HG02759 (cell line): Measurements from ENCODE around the gene HES7.

ENCODE experiments used
- ATAC-seq: cut with Tn5 transposase; IDR thresholded peaks from one replicate; pipeline ENCODE4 v1.9.1; 2021; ENCODE audit warnings: mild to moderate bottlenecking, moderate library complexity; ENCODE audit not compliant: unreplicated experiment

The HES7 gene

DNA sequence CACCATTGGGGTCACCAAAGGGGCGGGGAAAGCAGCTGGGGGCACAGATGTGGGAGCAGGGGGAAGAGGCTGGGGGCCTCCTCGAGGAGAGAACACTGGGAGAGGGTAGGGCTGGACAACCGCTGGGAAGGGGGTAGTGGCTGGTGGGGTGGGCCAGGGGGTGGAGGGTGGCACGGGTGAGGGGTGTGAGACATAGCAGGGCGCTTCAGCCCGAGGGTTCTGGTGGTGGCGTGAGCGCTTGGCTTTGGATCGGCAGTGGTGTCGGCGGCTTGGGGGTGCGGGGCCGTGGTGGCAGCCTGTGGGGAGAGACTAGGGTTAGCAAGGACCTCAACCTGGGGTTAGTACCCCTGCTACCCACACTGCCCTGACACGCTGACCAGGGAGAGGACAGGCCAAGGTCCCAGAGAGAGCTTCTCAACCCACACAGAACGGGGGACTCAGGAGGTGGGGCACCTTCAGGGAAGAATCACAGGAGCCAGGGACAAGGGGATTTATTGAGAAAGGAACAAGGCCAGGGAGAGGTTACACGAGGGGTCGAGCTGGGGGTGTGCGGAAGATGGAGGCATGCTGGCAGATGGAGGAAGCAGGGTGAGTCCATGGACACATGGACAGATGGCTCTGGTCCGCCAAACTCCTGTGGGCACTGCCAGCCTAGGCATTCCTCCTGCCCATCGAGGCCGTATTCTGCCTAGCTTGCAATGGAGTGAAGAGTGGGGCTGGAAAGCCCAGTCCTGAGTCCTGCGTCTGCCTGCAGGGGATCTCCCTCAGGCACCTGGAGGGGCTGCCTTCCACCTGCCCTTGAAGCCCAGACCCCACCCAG lies 19.9 kb upstream of the HES7 start:
- no peak for ATAC-seq

GRCh38 chr17:8142887-8143580 lies 19.1 kb upstream of the HES7 start:
- no peak for ATAC-seq

DNA sequence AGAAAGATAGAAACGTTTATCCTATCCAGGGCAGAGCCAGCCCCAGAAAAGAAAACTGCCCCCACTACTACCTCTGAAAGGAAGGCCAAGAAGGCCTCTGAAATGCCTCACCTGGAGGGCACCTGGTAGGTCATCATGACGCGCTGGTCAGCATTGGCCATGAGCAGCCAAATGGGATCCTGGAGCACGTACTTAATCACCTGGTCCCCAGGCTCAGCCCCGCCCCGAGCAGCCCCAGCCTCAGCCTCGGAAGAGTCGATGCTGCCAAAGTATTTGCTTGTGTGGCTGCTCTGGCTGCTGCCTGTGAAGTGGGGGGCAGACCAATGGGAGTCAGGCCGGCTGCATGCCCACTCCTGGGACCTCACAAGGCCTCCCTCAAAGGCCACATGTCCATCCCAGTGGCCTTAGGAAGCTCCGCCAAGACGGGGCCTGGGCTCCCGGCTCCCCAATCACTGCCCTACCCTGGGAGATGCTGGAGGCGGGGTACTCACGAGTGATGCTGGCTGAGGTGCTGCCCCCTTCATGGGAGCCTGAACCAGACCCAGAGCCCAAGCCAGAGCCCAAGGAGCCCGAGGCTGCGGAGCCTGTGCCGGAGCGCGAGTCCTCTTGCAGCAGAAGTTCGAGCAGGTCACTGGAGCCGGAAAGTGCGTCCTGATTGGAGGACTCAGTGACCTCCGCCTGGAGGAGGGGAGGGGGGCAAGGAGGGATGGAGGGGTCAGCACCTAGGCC lies 18.4 kb upstream of the HES7 start:
- ATAC-seq = no peak

DNA sequence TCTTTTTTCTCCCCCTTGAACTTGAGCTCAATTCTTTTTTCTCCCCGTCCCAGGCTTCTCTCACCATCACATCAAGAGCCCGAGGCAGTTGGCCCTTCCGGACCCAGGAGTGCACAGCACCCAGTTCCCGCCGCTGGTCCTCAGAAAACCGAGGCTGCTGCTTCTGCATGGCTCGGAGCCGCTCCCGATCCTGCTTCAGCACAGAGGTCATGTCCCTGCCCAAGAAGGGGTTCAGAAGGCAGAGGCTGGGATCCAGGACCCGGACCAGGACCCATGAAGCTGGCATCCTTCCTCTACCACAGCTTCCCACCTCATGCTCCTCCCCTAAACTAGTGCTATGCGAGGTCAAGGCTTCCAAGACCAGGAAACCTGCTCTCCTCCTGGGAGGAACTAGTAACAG lies 17.8 kb upstream of the HES7 start:
- ATAC-seq = no peak

- no peak for ATAC-seq
Observed at GRCh38 chr17:8141045-8141444, 17.1 kb upstream of the HES7 start.

GRCh38 chr17:8140065-8141029 lies 16.4 kb upstream of the HES7 start:
- no peak for ATAC-seq

- ATAC-seq = peak; percentile 89
Observed at GRCh38 chr17:8138672-8139371, 14.9 kb upstream of the HES7 start.

DNA sequence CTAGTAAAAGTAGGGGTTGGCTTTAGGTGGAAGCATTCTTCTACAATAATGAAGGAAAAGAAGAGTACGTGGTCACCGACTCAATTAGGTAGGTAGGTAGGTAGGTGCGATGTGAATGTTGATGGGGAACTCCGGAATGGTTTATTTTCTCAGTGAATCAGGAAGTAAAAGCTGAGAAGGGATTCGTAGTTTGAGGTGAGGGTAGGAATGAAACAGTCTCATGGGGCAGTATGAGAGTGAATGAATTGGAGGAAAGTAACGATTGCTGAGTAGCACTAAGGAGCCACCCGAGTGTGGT lies 14.4 kb upstream of the HES7 start:
- peak; percentile 6 for ATAC-seq

- ATAC-seq = no peak
Observed at GRCh38 chr17:8137645-8138373, 13.9 kb upstream of the HES7 start.

DNA sequence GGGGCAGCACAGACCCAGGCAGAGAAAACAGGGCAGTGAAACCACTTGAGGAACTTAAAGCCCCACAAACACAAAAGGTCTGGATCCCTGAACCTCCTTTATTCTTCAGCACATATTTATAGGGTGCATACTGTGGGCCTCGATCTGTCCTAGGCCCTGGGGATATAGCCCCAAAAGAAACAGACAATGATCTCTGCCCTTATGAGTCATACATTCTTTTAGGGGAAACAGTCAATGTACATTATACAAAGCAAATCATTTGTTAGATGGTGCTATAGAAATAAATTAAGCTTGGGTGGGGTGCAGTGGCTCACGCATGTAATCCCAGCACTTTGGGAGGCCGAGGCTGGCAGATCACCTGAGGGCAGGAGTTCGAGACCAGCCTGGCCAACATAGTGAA lies 10.0 kb upstream of the HES7 start:
- ATAC-seq = no peak

GRCh38 chr17:8133399-8133798 lies 9.5 kb upstream of the HES7 start:
- ATAC-seq = no peak

- ATAC-seq = no peak
Observed at GRCh38 chr17:8131844-8132441, 8.0 kb upstream of the HES7 start.

- ATAC-seq = no peak
Observed at GRCh38 chr17:8128125-8128784, 4.3 kb upstream of the HES7 start.

- ATAC-seq = no peak
Observed at GRCh38 chr17:8126491-8127066, 2.7 kb upstream of the HES7 start.

- no peak for ATAC-seq
Observed at GRCh38 chr17:8125947-8126490, 2.1 kb upstream of the HES7 start.

GRCh38 chr17:8125154-8125946 lies 1.4 kb upstream of the HES7 start:
- peak; percentile 28 for ATAC-seq
